ENCODE results near the gene ATP11A. TPM values are rescaled to one million over a fixed set of nuclear protein-coding genes. Genes with fewer than 3 reads are reported as not detected.

The ATP11A gene
- total RNA-seq, 1 experiment from 2014 or later = 4.5 TPM

DNA sequence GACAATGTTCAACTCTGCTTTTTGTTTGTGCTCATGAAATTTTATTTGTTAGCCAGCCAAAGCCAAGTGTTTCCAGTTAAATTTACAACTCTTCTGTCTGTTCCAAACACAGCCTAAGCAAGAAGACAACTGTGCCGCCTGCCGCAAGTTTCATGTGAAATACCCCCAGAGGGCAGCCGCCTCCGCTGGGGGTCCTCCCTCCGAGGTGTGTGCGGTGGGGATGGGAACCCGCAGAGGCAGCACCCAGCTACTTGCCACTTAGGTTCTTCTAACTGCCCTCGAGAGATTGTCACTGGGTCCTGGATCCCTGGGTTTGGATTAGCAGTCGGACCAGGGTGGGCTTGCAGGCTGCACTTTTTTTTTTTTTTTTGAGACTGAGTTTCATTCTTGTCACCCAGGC lies 28.5 kb downstream of the ATP11A start:
- no peak for DNase-seq (ENCODE audit: low spot score)
- in situ Hi-C loops (cut with HindIII; ENCODE audit: low sequenced_read_pairs) = no loop called here

DNA sequence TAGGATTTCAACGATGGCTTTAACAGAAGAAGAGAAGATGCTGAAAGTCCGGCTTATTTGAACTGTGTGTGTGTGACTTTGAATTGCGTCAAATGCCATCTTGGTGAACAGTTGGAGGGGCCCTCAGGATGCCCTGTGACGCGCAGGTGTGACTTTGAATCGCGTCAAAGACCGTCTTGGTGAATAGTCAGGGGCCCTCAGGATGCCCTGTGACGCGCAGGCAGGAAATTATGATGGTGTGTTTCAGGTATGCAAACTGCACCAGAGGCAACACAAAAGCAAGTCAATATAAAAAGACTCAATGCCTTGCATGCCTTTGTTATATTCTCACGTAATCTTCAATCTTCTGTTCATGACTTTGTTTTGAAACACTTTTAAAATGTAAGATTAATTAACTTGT lies 29.2 kb downstream of the ATP11A start:
- no peak for DNase-seq (ENCODE audit: low spot score)
- in situ Hi-C loops (cut with HindIII; ENCODE audit: low sequenced_read_pairs) = no loop called here

DNA sequence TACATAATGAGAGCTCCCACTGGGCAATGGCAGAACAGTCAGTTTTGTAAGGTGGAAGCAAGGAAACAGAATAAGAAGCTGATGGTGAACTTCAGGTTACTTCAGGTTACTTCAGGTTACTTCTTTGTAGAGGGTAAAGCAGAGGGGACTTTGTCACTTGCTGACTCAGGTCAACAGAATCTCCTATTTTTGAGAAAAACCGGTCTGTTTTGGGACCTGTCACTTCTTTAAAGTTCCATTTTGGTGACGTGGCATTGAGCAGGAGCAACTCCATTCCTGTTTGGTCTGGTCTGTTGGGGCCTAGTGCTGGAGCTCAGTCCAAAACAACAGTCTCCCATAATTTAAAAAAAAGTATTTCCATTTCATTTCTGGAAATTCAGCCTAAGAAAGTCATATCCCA lies 29.7 kb downstream of the ATP11A start:
- DNase-seq (ENCODE audit: low spot score) = no peak
- in situ Hi-C loops (cut with HindIII; ENCODE audit: low sequenced_read_pairs) = no loop called here

DNA sequence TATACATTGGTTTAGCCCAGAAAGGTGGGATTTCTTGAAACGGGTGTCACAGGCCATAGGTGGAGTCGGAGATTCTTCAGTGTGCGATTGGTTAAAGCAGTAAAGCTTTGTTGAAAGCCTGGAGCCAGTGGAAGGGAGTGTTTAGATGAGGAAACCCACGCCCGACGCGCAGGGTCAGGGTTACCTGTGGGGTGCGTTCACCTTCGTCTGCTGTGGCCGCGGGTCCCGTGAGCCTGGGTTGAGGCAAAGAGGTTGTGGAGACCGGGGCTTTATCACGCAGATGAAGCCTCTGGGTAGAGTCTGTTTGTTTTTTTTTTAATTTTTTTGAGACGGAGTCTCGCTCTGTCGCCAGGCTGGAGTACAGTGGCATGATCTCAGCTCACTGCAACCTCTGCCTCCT lies 30.4 kb downstream of the ATP11A start:
- DNase-seq (ENCODE audit: low spot score) = no peak
- in situ Hi-C loops (cut with HindIII; ENCODE audit: low sequenced_read_pairs) = no loop called here

DNA sequence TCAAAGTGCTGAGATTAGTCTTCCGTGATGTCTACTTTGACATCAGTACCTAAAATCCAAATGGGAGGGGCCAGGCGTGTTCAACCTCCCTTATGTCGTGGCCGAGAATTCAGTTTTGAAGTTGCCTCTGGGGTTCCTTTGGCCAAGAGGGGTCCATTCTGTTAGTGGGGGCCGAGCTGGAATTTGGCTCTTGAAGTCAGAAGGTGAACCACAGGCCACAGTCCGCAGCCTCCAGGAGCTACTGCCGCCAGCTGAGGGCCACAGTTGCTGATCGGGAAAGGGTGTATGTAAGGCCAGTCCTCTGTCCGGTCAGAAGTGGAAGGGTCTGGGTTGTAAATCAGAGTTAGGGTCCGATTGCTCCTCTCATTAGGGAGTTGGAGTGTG lies 31.0 kb downstream of the ATP11A start:
- DNase-seq (ENCODE audit: low spot score) = no peak
- in situ Hi-C loops (cut with HindIII; ENCODE audit: low sequenced_read_pairs) = no loop called here

DNA sequence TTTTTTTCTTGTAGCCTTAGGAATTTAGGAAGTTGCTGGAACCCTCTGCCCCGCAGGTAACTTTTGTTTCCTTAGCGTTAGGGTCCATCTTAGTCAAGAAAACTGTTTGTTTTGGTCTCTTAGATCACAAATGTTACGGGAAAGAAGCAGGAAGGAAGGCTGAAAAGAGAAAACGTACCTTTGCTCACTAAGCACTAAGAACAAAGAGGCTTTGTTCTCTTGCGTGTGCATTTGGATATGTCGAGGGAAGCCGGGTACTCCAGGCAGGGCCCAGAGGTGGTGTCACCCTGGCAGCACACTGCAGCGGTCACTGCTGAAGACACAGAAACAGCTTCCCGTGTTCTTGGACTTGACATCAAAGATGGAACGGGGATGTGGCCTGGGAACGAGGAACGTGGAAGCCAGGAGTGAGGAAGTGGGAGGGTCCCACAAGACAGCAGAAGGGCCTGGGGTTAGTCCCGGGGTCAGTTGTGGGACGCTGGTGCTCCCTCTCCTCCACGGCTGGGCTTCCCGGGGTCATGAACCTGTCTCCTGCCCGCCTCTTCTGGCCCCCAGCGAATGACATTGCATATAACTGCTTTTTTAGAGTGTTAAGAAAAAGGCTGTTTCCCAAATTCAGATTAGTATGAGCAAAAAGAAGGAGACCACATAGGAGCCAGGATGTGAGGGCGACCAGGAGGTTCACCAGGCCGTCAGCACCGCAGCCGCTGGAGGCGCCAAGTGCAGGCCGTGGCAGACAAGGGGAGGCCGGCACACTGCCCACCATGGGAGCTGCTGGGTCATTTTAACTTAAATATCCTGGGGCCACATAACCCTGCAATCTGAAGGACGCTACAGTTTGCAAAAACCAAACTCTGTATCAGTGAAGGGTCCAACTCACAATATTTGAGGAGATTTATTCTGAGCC lies 31.6 kb downstream of the ATP11A start:
- in situ Hi-C loops (cut with HindIII; ENCODE audit: low sequenced_read_pairs) = no loop called here

DNA sequence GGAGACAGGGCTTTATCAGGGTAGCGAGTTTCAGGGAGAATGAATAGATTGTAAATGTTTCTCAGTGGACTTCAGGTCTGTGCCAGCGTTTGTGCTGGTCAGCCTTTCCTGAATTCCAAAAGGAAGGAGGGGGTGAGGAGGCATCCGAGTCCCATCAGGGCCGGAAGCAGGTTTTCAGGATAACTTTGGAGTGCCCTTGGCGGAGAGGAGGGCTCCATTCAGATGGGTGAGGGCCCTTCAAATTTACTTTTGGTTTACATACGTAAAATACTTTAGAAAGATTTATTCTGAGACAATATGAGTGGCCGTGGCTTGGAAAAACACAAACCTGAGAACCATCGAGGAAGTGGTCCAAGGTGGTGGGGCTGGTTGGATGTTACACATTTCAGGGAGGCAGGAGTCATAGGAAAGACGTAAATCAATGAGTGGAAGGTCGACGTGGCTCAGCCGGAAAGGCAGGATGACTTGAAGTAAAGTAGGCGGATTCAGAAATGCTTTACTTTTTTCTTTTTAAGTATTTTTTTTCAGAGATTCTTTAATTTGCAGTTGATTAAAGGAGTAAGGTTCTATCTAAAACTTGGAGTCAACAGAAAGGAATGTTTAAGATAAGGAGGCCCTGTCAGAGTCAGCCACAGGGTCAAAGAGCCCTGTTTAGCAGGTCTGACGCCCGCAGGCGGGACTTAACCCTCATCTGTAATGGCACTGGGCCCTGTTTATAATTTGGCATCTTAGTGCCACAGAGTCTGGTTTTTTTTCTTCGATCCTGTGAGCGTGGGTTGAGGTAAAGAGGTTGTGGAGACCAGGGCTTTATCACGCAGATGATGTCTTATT lies 32.8 kb downstream of the ATP11A start:
- DNase-seq (ENCODE audit: low spot score) = no peak
- in situ Hi-C loops (cut with HindIII; ENCODE audit: low sequenced_read_pairs) = no loop called here

More for the DNA sequence above, 31.6 kb downstream of the ATP11A start:
- no peak for DNase-seq (ENCODE audit: low spot score)

DNA sequence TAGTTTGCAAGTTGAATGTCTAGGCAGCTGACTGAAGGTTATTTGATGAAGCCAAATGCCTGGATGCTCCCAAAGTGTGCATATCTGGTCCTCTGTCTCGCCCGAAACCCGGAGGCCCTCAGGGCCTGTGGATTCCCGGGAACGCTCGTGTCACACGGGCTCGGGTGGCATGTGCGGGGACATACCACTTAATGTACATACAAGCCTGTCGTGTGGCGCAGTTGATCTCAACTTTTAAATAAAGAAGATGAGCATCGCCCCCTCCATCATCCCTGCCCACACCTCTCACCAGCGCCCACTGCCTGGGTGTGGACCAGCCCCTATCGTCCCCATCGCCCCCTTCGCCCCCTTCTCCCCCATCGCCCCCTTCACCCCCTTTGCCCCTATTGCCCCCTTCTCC lies 33.9 kb downstream of the ATP11A start:
- in situ Hi-C loops (cut with HindIII; ENCODE audit: low sequenced_read_pairs) = no loop called here
- no peak for DNase-seq (ENCODE audit: low spot score)

DNA sequence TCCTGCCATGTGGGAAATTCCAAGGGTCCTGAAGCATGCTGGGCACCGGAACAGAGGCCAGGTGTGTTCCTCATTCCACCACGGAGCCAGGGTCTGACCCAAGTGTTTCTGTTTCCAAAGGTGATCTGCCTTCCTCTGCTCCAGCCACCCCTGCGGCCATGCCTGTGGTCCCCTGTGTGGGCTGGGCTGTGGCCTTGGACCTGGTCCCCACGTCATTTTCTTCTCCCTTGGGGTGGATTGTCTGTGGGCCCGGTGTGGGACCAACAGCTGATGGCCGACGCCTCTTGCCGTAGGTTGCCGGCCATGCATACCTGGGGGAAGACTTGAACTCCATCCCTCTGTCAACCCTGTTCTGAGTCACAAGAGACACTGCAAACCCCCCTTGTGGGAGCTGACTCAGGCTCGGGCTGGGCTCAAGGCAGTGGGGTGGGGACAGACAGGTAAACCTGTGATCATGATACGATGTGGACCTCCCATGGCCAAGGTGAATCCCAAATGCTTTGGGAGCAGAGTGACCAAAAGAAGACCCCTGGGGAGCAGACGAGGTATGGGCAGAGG lies 35.0 kb downstream of the ATP11A start:
- no peak for DNase-seq (ENCODE audit: low spot score)
- in situ Hi-C loops (cut with HindIII; ENCODE audit: low sequenced_read_pairs) = no loop called here

DNA sequence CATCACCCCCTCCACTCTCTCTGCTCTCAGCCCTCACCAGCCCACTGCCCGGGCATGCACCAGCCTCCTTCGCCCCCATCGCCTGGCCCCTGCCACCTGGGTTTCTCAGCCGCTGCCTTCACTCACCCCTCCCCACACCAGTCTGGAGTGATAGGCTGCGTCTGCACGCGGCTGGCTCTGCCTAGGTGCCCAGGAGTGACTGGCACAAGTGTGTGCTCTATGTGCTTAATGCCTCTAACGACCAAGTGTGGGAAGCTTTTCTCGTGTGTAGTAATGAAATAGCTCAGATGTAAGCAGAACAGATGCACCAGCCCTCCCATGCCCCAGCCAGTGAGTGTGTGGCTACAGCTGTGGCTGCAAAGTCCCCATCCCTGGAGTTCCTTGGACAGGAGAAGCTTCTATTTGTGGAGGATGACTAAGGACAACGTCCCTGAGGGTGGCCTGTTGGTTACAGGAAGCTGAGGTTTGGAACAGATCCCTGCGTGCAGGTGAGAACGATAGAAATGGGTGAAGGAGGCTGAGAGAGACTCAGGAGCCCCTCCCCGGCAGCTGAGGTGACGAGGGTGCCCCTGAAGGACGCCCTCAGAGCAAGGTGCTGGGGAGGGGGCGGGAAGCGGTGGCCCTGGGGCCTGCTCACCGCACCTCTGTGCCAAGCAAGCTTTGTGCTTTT lies 35.6 kb downstream of the ATP11A start:
- in situ Hi-C loops (cut with HindIII; ENCODE audit: low sequenced_read_pairs) = no loop called here
- DNase-seq (ENCODE audit: low spot score) = no peak

DNA sequence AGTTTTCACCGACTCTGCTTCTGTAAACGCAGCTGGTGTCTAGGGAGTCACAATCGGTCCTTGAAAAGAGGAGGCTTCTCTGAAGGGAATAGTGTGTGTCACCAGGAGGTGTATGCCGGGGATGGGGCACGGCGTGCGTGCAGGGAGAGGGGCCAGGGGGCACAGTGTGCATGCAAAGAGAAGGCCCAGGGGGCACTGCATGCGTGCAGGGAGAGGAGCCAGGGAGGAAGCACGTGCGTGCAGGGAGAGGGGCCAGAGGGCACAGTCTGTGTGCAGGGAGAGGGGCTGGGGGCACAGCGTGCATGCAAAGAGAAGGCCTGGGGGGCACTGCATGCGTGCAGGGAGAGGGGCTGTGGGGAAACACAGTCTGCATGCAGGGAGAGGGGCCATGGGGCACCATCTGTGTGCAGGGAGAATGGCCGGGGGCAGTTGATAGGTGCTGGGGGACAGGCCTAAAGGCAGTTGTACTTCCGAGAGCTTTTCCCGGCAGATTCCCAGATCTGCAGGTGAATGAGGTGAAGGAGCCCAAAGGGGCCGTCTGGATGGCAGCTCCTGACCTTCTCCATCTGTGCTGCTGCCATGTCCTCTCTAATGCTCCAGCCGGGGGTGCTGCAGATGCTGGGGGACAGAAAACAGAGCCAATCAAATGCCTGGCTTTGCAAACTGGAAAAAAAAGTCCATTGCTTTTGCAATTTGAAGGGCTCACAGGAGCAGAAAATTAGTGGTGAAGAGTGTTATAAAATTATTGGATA lies 36.4 kb downstream of the ATP11A start:
- DNase-seq (ENCODE audit: low spot score) = no peak
- in situ Hi-C loops (cut with HindIII; ENCODE audit: low sequenced_read_pairs) = no loop called here

DNA sequence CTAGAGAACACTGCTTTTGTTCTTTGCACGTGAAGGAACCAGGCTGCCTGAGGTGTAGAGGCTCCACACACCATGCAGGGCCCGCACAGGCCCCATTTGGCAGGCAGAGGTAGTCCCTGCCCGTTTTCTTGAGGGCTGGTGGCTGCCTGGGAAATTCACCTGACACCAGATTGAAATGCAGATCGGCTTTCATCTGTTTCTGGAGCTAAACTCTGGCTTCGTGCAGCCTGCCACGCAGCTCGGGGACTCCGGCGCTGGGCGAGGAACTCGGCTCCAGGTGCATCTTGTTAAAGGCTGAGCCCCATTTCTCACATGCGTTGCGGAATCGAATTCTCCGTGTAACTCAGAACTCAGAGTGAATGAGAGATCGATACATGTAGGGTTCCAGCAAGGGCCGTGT lies 37.7 kb downstream of the ATP11A start:
- in situ Hi-C loops (cut with HindIII; ENCODE audit: low sequenced_read_pairs) = no loop called here
- DNase-seq (ENCODE audit: low spot score) = no peak

DNA sequence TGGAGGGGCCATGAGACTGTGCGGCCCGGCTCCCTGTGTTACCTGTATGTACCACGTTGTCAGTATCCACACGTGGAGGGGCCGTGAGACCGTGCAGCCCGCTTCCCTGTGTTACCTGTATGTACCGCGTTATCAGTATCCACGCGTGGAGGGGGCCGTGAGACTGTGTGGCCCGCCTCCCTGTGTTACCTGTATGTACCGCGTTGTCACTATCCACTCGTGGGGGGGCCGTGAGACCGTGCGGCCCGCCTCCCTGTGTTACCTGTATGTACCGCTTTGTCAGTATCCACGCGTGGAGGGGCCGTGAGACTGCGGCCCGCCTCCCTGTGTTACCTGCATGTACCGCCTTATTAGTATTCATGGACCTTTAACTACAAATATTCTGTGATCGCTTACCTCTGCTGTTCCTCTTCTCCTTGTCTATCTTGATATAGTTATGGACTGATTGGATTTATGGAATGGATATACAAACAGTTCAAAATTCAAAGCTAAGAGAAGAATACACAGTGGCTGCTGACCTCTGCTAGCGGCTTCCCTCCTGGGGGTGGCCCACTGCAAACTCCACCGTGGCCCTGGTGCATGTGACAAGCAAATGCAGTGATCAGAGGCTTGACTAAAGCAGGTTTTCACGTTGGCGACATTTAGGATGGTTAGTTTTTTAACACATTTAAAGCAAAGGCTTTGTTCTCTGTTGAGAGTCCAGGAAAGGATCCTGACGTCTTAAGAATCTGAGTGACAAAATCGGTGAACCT lies 38.7 kb downstream of the ATP11A start:
- in situ Hi-C loops (cut with HindIII; ENCODE audit: low sequenced_read_pairs) = no loop called here
- DNase-seq (ENCODE audit: low spot score) = no peak

DNA sequence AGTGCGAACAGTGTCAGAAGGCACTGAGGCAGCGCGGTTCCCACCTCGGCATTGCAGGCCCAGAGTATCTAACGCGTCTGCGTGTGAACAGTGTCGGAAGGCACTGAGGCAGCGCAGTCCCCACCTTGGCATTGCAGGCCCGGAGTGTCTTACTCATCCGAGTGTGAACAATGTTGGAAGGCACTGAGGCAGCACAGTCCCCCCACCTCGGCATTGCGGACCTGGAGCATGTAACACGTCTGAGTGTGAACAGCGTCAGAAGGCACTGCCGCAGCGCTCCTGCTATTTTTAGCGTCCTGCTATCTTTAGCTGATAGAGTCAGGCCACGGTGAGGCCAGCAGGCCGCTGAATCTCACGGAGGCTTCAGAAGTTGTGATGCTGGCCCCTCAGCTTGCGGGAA lies 39.6 kb downstream of the ATP11A start:
- DNase-seq (ENCODE audit: low spot score) = peak; percentile 66
- in situ Hi-C loops (cut with HindIII; ENCODE audit: low sequenced_read_pairs) = no loop called here

DNA sequence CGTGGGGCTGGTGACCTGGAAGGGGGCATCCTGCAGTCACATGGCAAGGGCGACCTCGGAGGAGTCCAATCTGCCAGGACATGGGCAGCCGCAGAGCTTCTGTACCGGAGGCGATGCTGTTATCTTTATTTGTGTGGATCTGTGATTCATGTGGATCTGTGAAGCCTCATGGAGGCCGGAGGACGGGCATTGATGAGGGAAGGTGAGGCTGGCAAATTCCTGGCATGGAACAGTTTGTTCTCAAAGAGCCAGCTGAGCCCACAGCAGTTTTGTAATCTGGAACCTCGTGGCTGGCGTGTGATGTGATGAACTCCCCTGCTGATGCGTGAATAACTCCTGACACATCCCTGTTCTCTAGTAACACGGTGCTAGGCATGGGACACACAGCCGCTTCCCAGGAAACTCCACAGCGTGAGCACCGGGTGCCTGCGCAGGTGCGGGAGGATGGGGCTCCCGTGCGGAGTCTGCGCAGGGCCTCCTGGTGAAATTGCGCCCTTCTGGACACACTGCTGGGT lies 40.4 kb downstream of the ATP11A start:
- DNase-seq (ENCODE audit: low spot score) = no peak
- in situ Hi-C loops (cut with HindIII; ENCODE audit: low sequenced_read_pairs) = no loop called here

DNA sequence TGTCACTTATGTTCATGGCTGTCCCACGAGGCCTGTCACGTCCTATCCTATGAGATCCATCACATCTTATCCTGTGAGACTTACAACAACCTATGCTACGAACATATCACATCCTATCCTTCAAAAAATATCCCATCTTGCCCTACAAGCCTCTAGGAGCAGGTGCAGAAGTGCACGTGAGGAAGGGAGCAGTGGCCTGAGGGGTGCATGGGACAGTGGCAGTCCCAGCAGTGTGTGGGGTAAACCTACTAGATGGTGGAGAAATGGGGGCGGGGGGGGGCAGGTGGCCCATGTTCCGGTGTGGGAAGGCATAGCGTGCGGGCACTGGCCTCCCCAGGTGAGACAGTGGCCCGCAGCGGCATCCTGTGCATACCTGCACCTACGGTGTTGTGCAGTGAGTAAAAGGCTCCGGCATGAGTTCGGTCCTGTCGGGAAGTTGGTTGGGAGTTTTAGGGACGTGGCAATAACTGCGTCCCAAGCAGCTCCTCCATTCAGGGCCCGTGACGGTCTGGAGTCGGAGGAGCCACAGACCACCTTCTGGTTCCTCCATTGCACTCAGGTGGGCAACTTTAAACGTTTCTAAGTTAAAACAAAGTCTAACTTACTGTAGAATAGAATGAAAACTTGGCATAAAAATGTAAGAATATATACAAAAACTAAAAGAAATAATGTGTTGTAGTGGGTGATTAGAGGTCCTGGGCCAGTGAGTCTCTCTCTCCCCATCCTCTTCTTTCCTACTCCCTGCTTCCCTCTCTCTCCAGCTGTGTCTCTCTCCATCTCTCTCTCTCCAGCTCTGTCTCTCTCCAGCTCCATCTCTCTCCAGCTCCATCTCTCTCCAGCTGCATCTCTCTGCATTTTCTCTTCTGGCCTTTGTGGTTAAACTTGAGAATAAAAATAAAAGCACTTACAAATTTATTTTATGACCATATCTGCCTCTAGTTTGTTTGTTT lies 42.1 kb downstream of the ATP11A start:
- in situ Hi-C loops (cut with HindIII; ENCODE audit: low sequenced_read_pairs) = no loop called here
- no peak for DNase-seq (ENCODE audit: low spot score)

DNA sequence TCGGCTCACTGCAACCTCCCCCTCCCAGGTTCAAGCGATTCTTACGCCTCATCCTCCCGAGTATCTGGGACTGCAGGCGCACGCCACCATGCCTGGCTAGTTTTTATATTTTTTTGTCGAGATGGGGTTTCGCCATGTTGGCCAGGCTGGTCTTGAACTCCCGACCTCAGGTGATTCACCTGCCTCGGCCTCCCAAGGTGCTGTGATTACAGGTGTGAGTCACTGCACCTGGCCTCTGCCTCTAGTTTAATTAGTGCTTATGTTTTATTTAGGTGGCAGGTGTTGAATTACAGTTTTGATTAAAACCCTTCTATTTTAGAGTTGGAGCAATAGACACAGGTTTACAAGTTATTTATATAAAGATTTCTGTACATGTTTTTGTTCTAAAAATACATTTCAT lies 42.8 kb downstream of the ATP11A start:
- in situ Hi-C loops (cut with HindIII; ENCODE audit: low sequenced_read_pairs) = no loop called here
- no peak for DNase-seq (ENCODE audit: low spot score)

Measured in G401 (cell line).